IMR-90 (cell line): Measurements from ENCODE around the gene ATP5F1D. TPM values are rescaled to one million over a fixed set of nuclear protein-coding genes. Genes with fewer than 3 reads are reported as not detected.

ENCODE experiments used
- ATAC-seq: fragments of 200-7000 bp; cut with Tn5 transposase; 2 replicates; pipeline ENCODE4 v1.9.1; 2020; ENCODE audit warnings: low read depth, mild to moderate bottlenecking, moderate library complexity
- BruUV-seq: library from RNA; stranded (reverse); fragments of 400-500 nt; replicated peaks from 2 replicates; lab custom pipeline; 2021; lab: Mats Ljungman, UMichigan
- CTCF ChIA-PET: fragments of 300-600 bp; formaldehyde crosslinking; extraction: SDS; loops from one replicate; lab custom pipeline; 2021; ENCODE audit warnings: antibody characterized with exemption; lab: Yijun Ruan, JAX
- POLR2A ChIA-PET: fragments of 300-600 bp; sonication (Branson Sonifier 250); formaldehyde crosslinking; loops from one replicate; lab custom pipeline; 2022; ENCODE audit warnings: antibody characterized with exemption; ENCODE audit not compliant: unreplicated experiment; lab: Charles Lee
- DNase-seq: peaks from one replicate; pipeline ENCODE4 v3.0.0; 2013
- H2AFZ ChIP-seq: replicated peaks from 2 replicates; pipeline ENCODE3; 2013; ENCODE audit warnings: low read length, mild to moderate bottlenecking; ENCODE audit not compliant: poor library complexity
- H2AK5ac ChIP-seq: 2 replicates; pipeline ENCODE4 v1.6.1; 2013; ENCODE audit warnings: low read depth, low read length, inconsistent platforms
- H2AK9ac ChIP-seq: replicated peaks from 2 replicates; pipeline ENCODE3; 2013; ENCODE audit warnings: mild to moderate bottlenecking, low read depth, low read length, moderate library complexity; ENCODE audit not compliant: poor library complexity
- H2BK120ac ChIP-seq: 2 replicates; pipeline ENCODE4 v1.6.1; 2013; ENCODE audit warnings: low read depth, low read length, inconsistent platforms
- H2BK15ac ChIP-seq: 3 replicates; pipeline ENCODE4 v1.6.1; 2013; ENCODE audit warnings: low read depth, low read length, inconsistent platforms
- H2BK20ac ChIP-seq: 2 replicates; pipeline ENCODE4 v1.6.1; 2013; ENCODE audit warnings: low read depth, mild to moderate bottlenecking, inconsistent platforms, low read length, moderate library complexity
- H2BK5ac ChIP-seq: 2 replicates; pipeline ENCODE4 v1.6.1; 2013; ENCODE audit warnings: mild to moderate bottlenecking, low read depth, low read length, inconsistent platforms; ENCODE audit not compliant: poor library complexity, severe bottlenecking
- H3K14ac ChIP-seq: replicated peaks from 2 replicates; pipeline ENCODE4 v1.6.1; 2013; ENCODE audit warnings: low read depth, low read length, inconsistent platforms
- H3K18ac ChIP-seq: 2 replicates; pipeline ENCODE4 v1.6.1; 2013; ENCODE audit warnings: low read depth, low read length, control low read depth
- H3K23ac ChIP-seq: 2 replicates; pipeline ENCODE4 v1.6.1; 2013; ENCODE audit warnings: low read depth, low read length, inconsistent platforms
- H3K27ac ChIP-seq: 2 replicates; pipeline ENCODE4 v1.5.1; 2013; ENCODE audit warnings: mild to moderate bottlenecking, control low read depth, low read length; ENCODE audit not compliant: insufficient read depth
- H3K27me3 ChIP-seq: 2 replicates; pipeline ENCODE4 v1.6.1; 2013; ENCODE audit warnings: low read length; ENCODE audit not compliant: control insufficient read depth, insufficient read depth
- H3K36me3 ChIP-seq: 2 replicates; pipeline ENCODE4 v1.6.1; 2013; ENCODE audit warnings: low read length, mixed read lengths; ENCODE audit not compliant: control insufficient read depth, insufficient read depth
- H3K4ac ChIP-seq: 2 replicates; pipeline ENCODE4 v1.6.1; 2013; ENCODE audit warnings: low read depth, low read length, inconsistent platforms
- H3K4me1 ChIP-seq: 2 replicates; pipeline ENCODE4 v1.6.1; 2013; ENCODE audit warnings: low read length, mixed read lengths; ENCODE audit not compliant: control insufficient read depth, insufficient read depth
- H3K4me2 ChIP-seq: 2 replicates; pipeline ENCODE4 v1.6.1; 2013; ENCODE audit warnings: low read depth, mild to moderate bottlenecking, control low read depth, low read length, moderate library complexity
- H3K4me3 ChIP-seq: 2 replicates; pipeline ENCODE4 v1.5.1; 2013; ENCODE audit warnings: low read depth, mild to moderate bottlenecking, control low read depth, low read length, moderate library complexity; ENCODE audit not compliant: insufficient read depth
- H3K56ac ChIP-seq: 2 replicates; pipeline ENCODE4 v1.6.1; 2013; ENCODE audit warnings: low read length, inconsistent platforms; ENCODE audit not compliant: insufficient read depth; ENCODE audit errors: extremely low read depth
- H3K79me1 ChIP-seq, 2 experiments: 2 replicates each; pipeline ENCODE4 v1.6.1; 2013; ENCODE audit warnings: low read length in 2 of 2, inconsistent platforms in 1 of 2, low read depth in 1 of 2
- H3K9ac ChIP-seq: 2 replicates; pipeline ENCODE4 v1.6.1; 2013; ENCODE audit warnings: low read depth, low read length, control low read depth
- H3K9me1 ChIP-seq: 2 replicates; pipeline ENCODE4 v1.6.1; 2013; ENCODE audit warnings: low read length, inconsistent platforms; ENCODE audit not compliant: insufficient read depth
- H3K9me3 ChIP-seq: 2 replicates; pipeline ENCODE4 v1.6.1; 2013; ENCODE audit warnings: low read length; ENCODE audit not compliant: control insufficient read depth, insufficient read depth
- H4K20me1 ChIP-seq: 2 replicates; pipeline ENCODE4 v1.6.1; 2013; ENCODE audit warnings: low read length, inconsistent platforms; ENCODE audit not compliant: insufficient read depth
- H4K5ac ChIP-seq: 2 replicates; pipeline ENCODE4 v1.6.1; 2013; ENCODE audit warnings: mild to moderate bottlenecking, low read depth, low read length, control low read depth
- H4K8ac ChIP-seq, 2 experiments: 2 replicates each; pipeline ENCODE4 v1.6.1; 2013; ENCODE audit warnings: low read depth in 2 of 2, low read length in 2 of 2, control low read depth in 1 of 2, inconsistent platforms in 1 of 2
- H4K91ac ChIP-seq: 2 replicates; pipeline ENCODE4 v1.6.1; 2013; ENCODE audit warnings: low read depth, low read length, inconsistent platforms; ENCODE audit not compliant: insufficient read depth
- BHLHE40 ChIP-seq: fragments of 150-350 bp; IDR thresholded peaks from 2 replicates; pipeline ENCODE4 v1.6.1; 2016; ENCODE audit warnings: mild to moderate bottlenecking, low read depth, low read length
- CHD1 ChIP-seq: IDR thresholded peaks from 2 replicates; pipeline ENCODE4 v1.6.1; 2012; ENCODE audit warnings: low read depth, low read length, improper control_type of control experiment
- FOS ChIP-seq: fragments of 150-350 bp; IDR thresholded peaks from 2 replicates; pipeline ENCODE4 v1.6.1; 2016; ENCODE audit warnings: low read depth, low read length
- MAFK ChIP-seq: IDR thresholded peaks from 2 replicates; pipeline ENCODE4 v1.6.1; 2012; ENCODE audit warnings: low read depth, low read length, improper control_type of control experiment
- MXI1 ChIP-seq: IDR thresholded peaks from 2 replicates; pipeline ENCODE4 v1.6.1; 2012; ENCODE audit warnings: low read depth, mild to moderate bottlenecking, low read length, moderate library complexity, borderline replicate concordance
- NFE2L2 ChIP-seq: fragments of 150-350 bp; IDR thresholded peaks from 2 replicates; pipeline ENCODE4 v1.6.1; 2016; ENCODE audit warnings: low read depth, mild to moderate bottlenecking, low read length
- POLR2A ChIP-seq: IDR thresholded peaks from 2 replicates; pipeline ENCODE4 v1.6.1; 2012; ENCODE audit warnings: mild to moderate bottlenecking, low read depth, low read length
- SMC3 ChIP-seq: fragments of 150-350 bp; IDR thresholded peaks from 2 replicates; pipeline ENCODE4 v1.6.1; 2016; ENCODE audit warnings: low read depth, mild to moderate bottlenecking, antibody characterized with exemption, low read length, moderate library complexity
- USF2 ChIP-seq: fragments of 150-350 bp; IDR thresholded peaks from 2 replicates; pipeline ENCODE4 v1.6.1; 2017; ENCODE audit warnings: mild to moderate bottlenecking, antibody characterized with exemption, low read length, low read depth
- WGBS, 2 experiments: methylation state at CpG; one replicate each; pipeline versions ENCODE4 v1.1.5 to v1.1.7; 2013; ENCODE audit warnings: missing lambda C conversion rate in 2 of 2; ENCODE audit not compliant: insufficient read length in 1 of 2; ENCODE audit errors: extremely low coverage in 2 of 2; 5-methylcytosine and 5-hydroxymethylcytosine counted together
- dilution Hi-C: fragments of 300-500 bp; cut with HindIII; formaldehyde crosslinking; loops from one replicate; pipeline ENCODE4 v1.14.3; 2018; ENCODE audit warnings: low sequenced_read_pairs; ENCODE audit not compliant: unreplicated experiment
- in situ Hi-C: fragments of 300-500 bp; cut with MboI; formaldehyde crosslinking; loops from 3 replicates; pipeline ENCODE4 v1.14.3; 2019; ENCODE audit warnings: low sequenced_read_pairs, inconsistent platforms, mixed read lengths
- intact Hi-C: fragments of 100-400 bp; cut with micrococcal nuclease; formaldehyde crosslinking; loops from 2 replicates; pipeline ENCODE4 v1.10.0; 2022
- polyA plus RNA-seq, 3 experiments: library from polyadenylated mRNA; depleted of rRNA; stranded (reverse); fragments of >200 nt; gene quantifications; 2 replicates each; pipeline ENCODE4 v1.2.3, GENCODE V29; 2012; ENCODE audit warnings: low replicate concordance in 1 of 3
- total RNA-seq: library from RNA; depleted of rRNA; stranded (reverse); fragments of >200 nt; gene quantifications from 2 replicates; pipeline ENCODE4 v1.2.3, GENCODE V29; 2012
- TF ChIP-seq, protein P1 (sequence below): fragments of 150-350 bp; IDR thresholded peaks from 2 replicates; pipeline ENCODE4 v1.6.1; 2016; ENCODE audit warnings: low read depth, mild to moderate bottlenecking, low read length, moderate library complexity, borderline replicate concordance

ATP5F1D gene
- total and polyA plus RNA-seq, 2 of the 4 experiments (the other 2 are of a cell fraction), result 7.3 to 140 TPM

- peak; percentile 81 for DNase-seq
- peak overlapping the region; percentile 80 for H3K9ac ChIP-seq
- H3K56ac ChIP-seq, result peak overlapping the region; percentile 92
- no peaks in the 10 kb centered on the region for H3K9me3 ChIP-seq
- H2AK5ac ChIP-seq, result peak overlapping the region; percentile 97
- peak overlapping the region; percentile 5; the same call in 1 of the 3 replicates for H2BK15ac ChIP-seq
- peak overlapping the region; percentile 68 for H3K4me3 ChIP-seq
- peak; percentile 13 for ATAC-seq
- ChIA-PET CTCF (interaction anchor here (1.5 to 1.7 kb wide), 2 partner anchors 10 to 25 kb away, joined by 8 to 15 read pairs; no protein-coding TSS in a partner anchor), POLR2A (interaction anchor here (0.6 to 1.4 kb wide), 12 partner anchors 13 to 1662 kb away, joined by 3 to 62 read pairs (median 6); partner anchors contain the start of genes ATP5F1D and WDR18)
- peak overlapping the region; percentile 75 for H3K27ac ChIP-seq
- H4K91ac ChIP-seq, result peak overlapping the region; percentile 98
- H4K5ac ChIP-seq, result peak overlapping the region; percentile 50
- WGBS, 2 experiments, result 1% methylated on average over 37 of the region's 64 CpGs; no CpG with 5 or more reads in 1 of the 2 experiments
- H3K27me3 ChIP-seq, result no peaks in the 10 kb centered on the region
- H2AFZ ChIP-seq, result peak overlapping the region; percentile 80
- peak overlapping the region; percentile 99 for H3K4ac ChIP-seq
- H3K79me1 ChIP-seq, result peaks cover 15 to 67% of the 10 kb centered on the region in 2 experiments; a peak in 3 of 4 replicates
- peak overlapping the region; percentile 75 for H3K18ac ChIP-seq
- peaks cover 6% of the 10 kb centered on the region for H3K9me1 ChIP-seq
- in situ Hi-C loops (no loop called here), intact Hi-C loops (loop anchor here (1.0 kb wide), 1 partner anchor 20 kb away; no protein-coding TSS in a partner anchor), dilution Hi-C loops (no loop called here)
- H4K8ac ChIP-seq, result peak overlapping the region; percentile 52 to 97
- peak overlapping the region; percentile 99 for H3K14ac ChIP-seq
- H2BK5ac ChIP-seq, result peak overlapping the region; percentile 89
- peaks cover 43% of the 10 kb centered on the region for H3K4me1 ChIP-seq
- peak overlapping the region; percentile 32; the same call in 1 of the 2 replicates for H2BK120ac ChIP-seq
- TF ChIP-seq BHLHE40, result no peak
- TF ChIP-seq SMC3, result 0 out of 2 replicates have a peak, but pooled peaks have one; percentile 3
- peak; percentile 88; the same call in 1 of the 2 replicates for TF ChIP-seq CHD1
- TF ChIP-seq MAFK, result peak; percentile 61; the same call in 1 of the 2 replicates
- no peak for TF ChIP-seq NFE2L2
- no peak for TF ChIP-seq FOS
- TF ChIP-seq MXI1, result peak; percentile 95; the same call in 1 of the 2 replicates
- peak; percentile 98 for TF ChIP-seq POLR2A
- TF ChIP-seq, protein P1, sequence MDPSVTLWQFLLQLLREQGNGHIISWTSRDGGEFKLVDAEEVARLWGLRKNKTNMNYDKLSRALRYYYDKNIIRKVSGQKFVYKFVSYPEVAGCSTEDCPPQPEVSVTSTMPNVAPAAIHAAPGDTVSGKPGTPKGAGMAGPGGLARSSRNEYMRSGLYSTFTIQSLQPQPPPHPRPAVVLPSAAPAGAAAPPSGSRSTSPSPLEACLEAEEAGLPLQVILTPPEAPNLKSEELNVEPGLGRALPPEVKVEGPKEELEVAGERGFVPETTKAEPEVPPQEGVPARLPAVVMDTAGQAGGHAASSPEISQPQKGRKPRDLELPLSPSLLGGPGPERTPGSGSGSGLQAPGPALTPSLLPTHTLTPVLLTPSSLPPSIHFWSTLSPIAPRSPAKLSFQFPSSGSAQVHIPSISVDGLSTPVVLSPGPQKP, result no peak
- TF ChIP-seq USF2, result peak; percentile 92
- H2BK20ac ChIP-seq, result no peak overlapping the region
- peaks cover 39% of the 10 kb centered on the region for H3K36me3 ChIP-seq
- H3K23ac ChIP-seq, result peak overlapping the region; percentile 86
- no TSS peak for BruUV-seq
- H2AK9ac ChIP-seq, result peak overlapping the region; percentile 94
- peak overlapping the region; percentile 86 for H3K4me2 ChIP-seq
- H4K20me1 ChIP-seq, result peaks cover 65% of the 10 kb centered on the region
These were observed 28.1 kb downstream of the ATP5F1D start for GRCh38 chr19:1269478-1270212.
